Osteoblast (primary cell): ENCODE results near the gene IGF2BP1. TPM values are rescaled to one million over a fixed set of nuclear protein-coding genes. Genes with fewer than 3 reads are reported as not detected.
"Not testable (repeated sequence)": the region's sequence is repeated elsewhere in the genome, so short reads cannot be mapped to it uniquely, and the experiment has no call there.

Experiments
- DNase-seq: peaks from one replicate; pipeline ENCODE4 v3.0.0; 2011; ENCODE audit warnings: low spot score, mixed read lengths; ENCODE audit not compliant: insufficient read length; ENCODE audit errors: missing footprints
- H2AFZ ChIP-seq: 2 replicates; pipeline ENCODE4 v1.6.0; 2011; ENCODE audit warnings: mild to moderate bottlenecking, low read length
- H3K27ac ChIP-seq: 2 replicates; pipeline ENCODE4 v1.5.1; 2011; ENCODE audit warnings: mild to moderate bottlenecking, low read depth, low read length, moderate library complexity
- H3K27me3 ChIP-seq: 2 replicates; pipeline ENCODE4 v1.6.0; 2012; ENCODE audit warnings: mild to moderate bottlenecking, control low read depth, inconsistent platforms, low read length, moderate library complexity; ENCODE audit not compliant: insufficient read depth
- H3K36me3 ChIP-seq: 2 replicates; pipeline ENCODE4 v1.5.1; 2011; ENCODE audit warnings: mild to moderate bottlenecking, low read length, control low read depth, moderate library complexity; ENCODE audit not compliant: insufficient read depth
- H3K4me1 ChIP-seq: 2 replicates; pipeline ENCODE4 v1.5.1; 2011; ENCODE audit warnings: mild to moderate bottlenecking, low read length, control low read depth, moderate library complexity; ENCODE audit not compliant: insufficient read depth
- H3K4me2 ChIP-seq: 2 replicates; pipeline ENCODE4 v1.6.0; 2011; ENCODE audit warnings: mild to moderate bottlenecking, low read length; ENCODE audit not compliant: insufficient read depth
- H3K4me3 ChIP-seq: fragments of 200-600 bp; sonication (generic); 3 replicates; pipeline ENCODE4 v1.5.1; 2012; ENCODE audit warnings: mild to moderate bottlenecking, low read length, inconsistent platforms; ENCODE audit not compliant: insufficient read depth
- H3K79me2 ChIP-seq: 2 replicates; pipeline ENCODE4 v1.6.0; 2012; ENCODE audit warnings: mild to moderate bottlenecking, low read length, control low read depth, inconsistent platforms; ENCODE audit not compliant: insufficient read depth
- H3K9me3 ChIP-seq: 2 replicates; pipeline ENCODE4 v1.5.1; 2011; ENCODE audit warnings: low read depth, low read length, control low read depth
- H4K20me1 ChIP-seq: 2 replicates; pipeline ENCODE4 v1.6.0; 2012; ENCODE audit warnings: mild to moderate bottlenecking, low read length, control low read depth; ENCODE audit not compliant: insufficient read depth
- total RNA-seq: library from RNA; depleted of rRNA; stranded (reverse); fragments of >200 nt; gene quantifications from 2 replicates; pipeline ENCODE4 v1.2.3, GENCODE V29; 2012
- TF ChIP-seq, protein P1 (sequence below): IDR thresholded peaks from 2 replicates; pipeline ENCODE4 v1.5.1; 2011; ENCODE audit warnings: mild to moderate bottlenecking, low read depth, low read length, moderate library complexity; ENCODE audit errors: extremely low read depth

Gene IGF2BP1
- total RNA-seq, 1 donor = 1.4 TPM

DNA sequence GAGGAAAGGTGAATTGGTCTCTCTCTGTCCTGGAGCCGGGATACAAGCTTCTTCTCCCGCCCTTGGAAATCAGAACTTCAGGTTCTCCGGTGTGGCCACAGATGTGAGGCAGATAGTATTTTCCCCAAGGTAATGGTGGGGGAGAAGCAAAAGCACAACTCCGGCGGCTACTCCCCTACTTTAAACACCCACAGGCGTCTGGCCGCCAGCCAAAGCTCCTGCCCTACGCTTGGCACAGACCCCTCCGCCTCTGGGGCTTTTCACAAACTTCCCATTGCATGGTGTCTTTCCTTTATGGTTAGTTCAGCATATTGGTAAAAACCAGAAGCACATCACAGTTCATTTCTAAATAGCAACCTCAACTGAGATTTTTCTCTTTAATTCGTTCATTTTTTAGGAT, 95.9 kb downstream of the IGF2BP1 start:
- Histone ChIP-seq H3K4me1 (no peaks in the 10 kb centered on the region), H3K9me3 (no peaks in the 10 kb centered on the region), H3K4me2 (no peak overlapping the region), H3K36me3 (no peaks in the 10 kb centered on the region), H3K4me3 (no peak overlapping the region), H3K27me3 (peaks cover 3% of the 10 kb centered on the region), H3K79me2 (no peaks in the 10 kb centered on the region), H2AFZ (no peak overlapping the region), H4K20me1 (no peaks in the 10 kb centered on the region), H3K27ac (no peak overlapping the region)
- DNase-seq = no peak
- TF ChIP-seq, protein P1, sequence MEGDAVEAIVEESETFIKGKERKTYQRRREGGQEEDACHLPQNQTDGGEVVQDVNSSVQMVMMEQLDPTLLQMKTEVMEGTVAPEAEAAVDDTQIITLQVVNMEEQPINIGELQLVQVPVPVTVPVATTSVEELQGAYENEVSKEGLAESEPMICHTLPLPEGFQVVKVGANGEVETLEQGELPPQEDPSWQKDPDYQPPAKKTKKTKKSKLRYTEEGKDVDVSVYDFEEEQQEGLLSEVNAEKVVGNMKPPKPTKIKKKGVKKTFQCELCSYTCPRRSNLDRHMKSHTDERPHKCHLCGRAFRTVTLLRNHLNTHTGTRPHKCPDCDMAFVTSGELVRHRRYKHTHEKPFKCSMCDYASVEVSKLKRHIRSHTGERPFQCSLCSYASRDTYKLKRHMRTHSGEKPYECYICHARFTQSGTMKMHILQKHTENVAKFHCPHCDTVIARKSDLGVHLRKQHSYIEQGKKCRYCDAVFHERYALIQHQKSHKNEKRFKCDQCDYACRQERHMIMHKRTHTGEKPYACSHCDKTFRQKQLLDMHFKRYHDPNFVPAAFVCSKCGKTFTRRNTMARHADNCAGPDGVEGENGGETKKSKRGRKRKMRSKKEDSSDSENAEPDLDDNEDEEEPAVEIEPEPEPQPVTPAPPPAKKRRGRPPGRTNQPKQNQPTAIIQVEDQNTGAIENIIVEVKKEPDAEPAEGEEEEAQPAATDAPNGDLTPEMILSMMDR = no peak

DNA sequence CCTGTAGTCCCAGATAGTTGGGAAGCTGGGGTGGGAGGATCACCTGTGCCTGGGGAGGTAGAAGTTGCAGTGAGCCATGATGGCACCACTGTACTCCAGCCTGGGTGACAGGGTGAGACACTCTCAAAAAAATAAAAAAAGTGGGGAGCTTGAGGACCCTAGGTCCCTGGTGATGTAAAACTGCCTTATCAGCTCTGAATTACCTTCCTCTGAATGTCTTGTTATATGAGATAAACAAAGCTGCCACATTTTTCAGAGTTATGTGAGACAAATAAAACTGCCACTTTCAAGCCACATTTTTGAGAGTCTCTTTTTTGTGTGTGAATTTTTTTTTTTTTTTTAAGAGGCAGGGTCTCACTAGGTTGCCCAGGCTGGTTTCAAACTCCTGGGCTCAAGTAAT, 103.4 kb downstream of the IGF2BP1 start:
- Histone ChIP-seq H3K27ac (no peak overlapping the region), H3K36me3 (no peaks in the 10 kb centered on the region), H3K4me3 (no peak overlapping the region), H3K4me2 (no peak overlapping the region), H3K79me2 (no peaks in the 10 kb centered on the region), H2AFZ (no peak overlapping the region), H3K4me1 (peaks cover 25% of the 10 kb centered on the region), H3K27me3 (no peaks in the 10 kb centered on the region), H4K20me1 (no peaks in the 10 kb centered on the region), H3K9me3 (no peaks in the 10 kb centered on the region)
- DNase-seq = no peak
- TF ChIP-seq, protein P1 = no peak

DNA sequence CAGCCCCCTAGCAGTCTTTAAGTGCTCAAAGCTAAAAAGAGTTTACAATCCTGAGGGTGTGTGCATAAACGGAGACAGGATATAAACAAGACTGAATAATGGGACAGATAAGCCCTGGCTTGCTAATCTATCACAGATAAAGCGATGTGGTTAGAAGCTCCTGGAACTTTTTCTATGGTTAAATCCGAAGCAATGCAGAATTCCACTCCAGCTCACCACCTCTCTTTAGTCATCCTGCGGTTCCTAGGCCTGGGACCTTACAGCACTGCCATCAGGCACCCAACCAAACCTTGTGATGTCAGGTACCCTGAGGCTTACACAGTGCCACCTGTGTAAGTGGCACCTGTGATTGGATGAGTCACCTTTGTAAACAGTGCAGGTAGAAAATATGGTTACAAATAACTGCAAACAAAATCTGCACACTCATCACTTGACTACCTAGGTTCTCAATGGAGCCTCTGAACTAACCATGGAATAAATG, 103.9 kb downstream of the IGF2BP1 start:
- peak; percentile 63 for DNase-seq
- Histone ChIP-seq H3K27me3 (no peaks in the 10 kb centered on the region), H3K36me3 (no peaks in the 10 kb centered on the region), H2AFZ (no peak overlapping the region), H3K4me1 (peaks cover 25% of the 10 kb centered on the region), H3K4me3 (no peak overlapping the region), H3K9me3 (no peaks in the 10 kb centered on the region), H4K20me1 (no peaks in the 10 kb centered on the region), H3K4me2 (no peak overlapping the region), H3K79me2 (no peaks in the 10 kb centered on the region), H3K27ac (peak overlapping the region; percentile 75)
- TF ChIP-seq, protein P1 = no peak

DNA sequence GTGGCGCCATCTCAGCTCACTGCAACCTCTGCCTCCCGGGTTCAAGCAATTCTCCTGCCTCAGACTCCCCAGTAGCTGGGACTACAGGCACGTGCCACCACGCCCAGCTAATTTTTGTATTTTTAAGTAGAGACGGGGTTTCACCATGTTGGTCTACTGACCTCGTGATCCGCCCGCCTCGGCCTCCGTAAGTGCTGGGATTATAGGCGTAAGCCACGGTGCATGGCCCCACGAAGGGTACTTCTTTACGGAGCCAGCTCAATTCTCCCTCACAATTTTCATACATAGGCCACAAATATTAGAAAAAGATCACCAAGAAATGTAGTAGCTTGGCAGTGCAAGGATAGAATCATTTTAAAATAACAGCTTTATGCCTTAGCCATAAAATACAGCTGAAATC, 106.2 kb downstream of the IGF2BP1 start:
- not testable (repeated sequence) for H2AFZ ChIP-seq, H3K4me3 ChIP-seq

More for the DNA sequence above, 106.2 kb downstream of the IGF2BP1 start:
- not testable (repeated sequence) for H3K36me3 ChIP-seq, H3K27me3 ChIP-seq, H3K9me3 ChIP-seq, H3K79me2 ChIP-seq, DNase-seq, H4K20me1 ChIP-seq, H3K4me2 ChIP-seq, H3K27ac ChIP-seq
- peaks cover 47% of the 10 kb centered on the region for H3K4me1 ChIP-seq
